ENCODE measurements around the gene PCGF3.

Gene PCGF3

DNA sequence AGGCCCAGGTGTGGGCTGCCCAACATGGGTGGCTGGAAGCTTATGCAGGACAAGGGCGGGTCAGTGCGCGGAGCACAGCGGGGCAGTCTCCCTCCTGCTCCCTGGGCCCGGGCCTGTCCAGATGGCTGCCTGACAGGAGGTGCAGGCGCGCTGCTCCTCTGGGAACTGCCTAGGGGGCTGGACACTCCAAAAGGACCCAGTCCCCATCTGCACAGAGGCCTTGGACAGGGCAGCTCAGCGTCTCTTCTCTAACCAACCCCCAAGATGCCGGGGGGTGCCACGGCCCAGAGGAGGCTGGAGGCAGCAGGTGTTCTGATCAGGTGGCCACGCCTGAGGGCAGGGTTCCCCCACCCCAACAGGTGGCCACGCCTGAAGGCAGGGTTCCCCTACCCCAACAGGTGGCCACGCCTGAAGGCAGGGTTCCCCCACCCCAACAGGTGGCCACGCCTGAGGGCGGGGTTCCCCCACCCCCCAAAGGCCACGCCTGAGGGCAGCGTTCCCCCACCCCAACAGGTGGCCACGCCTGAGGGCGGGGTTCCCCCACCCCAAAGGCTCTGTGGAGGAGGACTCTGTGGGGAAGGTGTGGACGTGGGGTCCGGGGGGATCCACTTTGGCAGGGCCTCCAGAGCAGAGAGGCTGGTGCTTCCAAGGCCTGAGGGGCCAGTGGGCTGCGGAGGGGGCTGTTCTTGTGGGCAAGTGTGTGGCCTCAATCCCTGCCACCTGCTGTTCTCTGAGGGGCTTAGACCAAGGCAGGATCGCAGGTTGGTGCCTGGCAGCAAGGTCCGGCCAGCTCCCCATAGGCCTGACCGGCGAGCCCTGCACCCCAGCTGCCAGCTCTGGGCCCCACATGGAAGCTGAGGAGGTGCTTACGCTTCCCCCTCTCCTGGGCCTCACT, 84.2 kb downstream of the PCGF3 start:
- Histone ChIP-seq H3K4me3 (ENCODE audit: insufficient read depth in 1 of 2, low read depth in 1 of 2, low read length in 2 of 2) (no peak overlapping the region), H4K91ac (ENCODE audit: low read length) (no peak overlapping the region), H4K8ac (ENCODE audit: low read length) (no peak overlapping the region), H3K9ac (ENCODE audit: low read length) (no peak overlapping the region), H2BK5ac (ENCODE audit: low read depth, low read length, poor library complexity, severe bottlenecking) (no peak overlapping the region), H3K23ac (ENCODE audit: low read length in 2 of 2) (no peak overlapping the region), H3K9me3 (ENCODE audit: control insufficient read depth, low read length) (no peaks in the 10 kb centered on the region), H2AK5ac (ENCODE audit: low read length, severe bottlenecking) (no peak overlapping the region), H3K27ac (ENCODE audit: low read length, poor library complexity, severe bottlenecking) (no peak overlapping the region), H3K4me2 (ENCODE audit: low read length, poor library complexity, severe bottlenecking) (no peak overlapping the region), H3K36me3 (ENCODE audit: control insufficient read depth in 1 of 2, insufficient read depth in 2 of 2, low read depth in 1 of 2, low read length in 2 of 2) (peaks cover 0 to 3% of the 10 kb centered on the region in 2 experiments), H2BK12ac (ENCODE audit: low read length in 2 of 2) (no peak overlapping the region), H2BK120ac (ENCODE audit: low read depth, low read length) (no peak overlapping the region), H3K4ac (ENCODE audit: low read depth in 1 of 2, low read length in 2 of 2) (no peak overlapping the region), H3K18ac (ENCODE audit: low read depth in 1 of 2, low read length in 2 of 2) (no peak overlapping the region), H3K14ac (ENCODE audit: low read length in 2 of 2) (no peak overlapping the region), H2AFZ (ENCODE audit: low read depth, low read length) (no peak overlapping the region), H3K4me1 (ENCODE audit: control insufficient read depth, insufficient read depth, low read depth, low read length) (peaks cover 25% of the 10 kb centered on the region), H3K79me1 (replicated peaks; ENCODE audit: low read length, poor library complexity, severe bottlenecking) (no peaks in the 10 kb centered on the region), H2BK15ac (ENCODE audit: low read depth, poor library complexity, severe bottlenecking) (no peak overlapping the region), H3K27me3 (ENCODE audit: control insufficient read depth in 1 of 2, insufficient read depth in 1 of 2, low read length in 2 of 2) (peaks cover 78 to 79% of the 10 kb centered on the region in 2 experiments)
- 91% methylated on average over 25 of the region's 27 CpGs for WGBS
- DNase-seq = no peak

DNA sequence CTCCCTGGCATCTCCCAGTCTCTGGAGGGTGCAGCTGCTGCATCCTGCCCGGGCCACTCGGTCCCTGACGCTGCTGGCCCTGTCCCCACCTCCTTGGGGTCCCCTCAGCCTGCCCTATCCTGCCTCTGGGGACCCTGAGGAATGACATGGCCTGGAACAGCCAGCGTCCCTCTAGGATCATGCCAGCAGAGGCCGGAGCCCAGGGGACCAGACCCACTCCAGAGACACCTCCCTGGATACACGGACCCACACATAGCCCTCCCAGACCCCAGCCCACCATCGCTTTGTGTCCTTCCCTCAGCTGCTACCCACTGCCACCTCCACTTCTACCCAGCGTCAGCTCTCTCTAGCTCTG, 84.8 kb downstream of the PCGF3 start:
- DNase-seq = no peak
- H3K4me2 ChIP-seq (ENCODE audit: low read length, poor library complexity, severe bottlenecking) = no peak overlapping the region
- no peak overlapping the region for H3K14ac ChIP-seq (ENCODE audit: low read length in 2 of 2)
- no peak overlapping the region for H2AFZ ChIP-seq (ENCODE audit: low read depth, low read length)
- WGBS = 79% methylated on average over 8 of the region's 8 CpGs
- no peaks in the 10 kb centered on the region for H3K9me3 ChIP-seq (ENCODE audit: control insufficient read depth, low read length)
- H3K27me3 ChIP-seq (ENCODE audit: control insufficient read depth in 1 of 2, insufficient read depth in 1 of 2, low read length in 2 of 2) = peaks cover 78 to 79% of the 10 kb centered on the region in 2 experiments
- no peak overlapping the region for H2BK120ac ChIP-seq (ENCODE audit: low read depth, low read length)
- no peak overlapping the region for H3K9ac ChIP-seq (ENCODE audit: low read length)
- no peak overlapping the region for H3K23ac ChIP-seq (ENCODE audit: low read length in 2 of 2)
- H3K18ac ChIP-seq (ENCODE audit: low read depth in 1 of 2, low read length in 2 of 2) = no peak overlapping the region
- H3K4me3 ChIP-seq (ENCODE audit: insufficient read depth in 1 of 2, low read depth in 1 of 2, low read length in 2 of 2) = no peak overlapping the region
- H3K36me3 ChIP-seq (ENCODE audit: control insufficient read depth in 1 of 2, insufficient read depth in 2 of 2, low read depth in 1 of 2, low read length in 2 of 2) = peaks cover 0 to 3% of the 10 kb centered on the region in 2 experiments
- H2BK12ac ChIP-seq (ENCODE audit: low read length in 2 of 2) = no peak overlapping the region
- peaks cover 28% of the 10 kb centered on the region for H3K4me1 ChIP-seq (ENCODE audit: control insufficient read depth, insufficient read depth, low read depth, low read length)
- no peak overlapping the region for H4K8ac ChIP-seq (ENCODE audit: low read length)
- no peak overlapping the region for H2BK15ac ChIP-seq (ENCODE audit: low read depth, poor library complexity, severe bottlenecking)
- no peak overlapping the region for H4K91ac ChIP-seq (ENCODE audit: low read length)
- H3K79me1 ChIP-seq (replicated peaks; ENCODE audit: low read length, poor library complexity, severe bottlenecking) = no peaks in the 10 kb centered on the region
- no peak overlapping the region for H3K4ac ChIP-seq (ENCODE audit: low read depth in 1 of 2, low read length in 2 of 2)
- no peak overlapping the region for H3K27ac ChIP-seq (ENCODE audit: low read length, poor library complexity, severe bottlenecking)
- H2BK5ac ChIP-seq (ENCODE audit: low read depth, low read length, poor library complexity, severe bottlenecking) = no peak overlapping the region
- no peak overlapping the region for H2AK5ac ChIP-seq (ENCODE audit: low read length, severe bottlenecking)

DNA sequence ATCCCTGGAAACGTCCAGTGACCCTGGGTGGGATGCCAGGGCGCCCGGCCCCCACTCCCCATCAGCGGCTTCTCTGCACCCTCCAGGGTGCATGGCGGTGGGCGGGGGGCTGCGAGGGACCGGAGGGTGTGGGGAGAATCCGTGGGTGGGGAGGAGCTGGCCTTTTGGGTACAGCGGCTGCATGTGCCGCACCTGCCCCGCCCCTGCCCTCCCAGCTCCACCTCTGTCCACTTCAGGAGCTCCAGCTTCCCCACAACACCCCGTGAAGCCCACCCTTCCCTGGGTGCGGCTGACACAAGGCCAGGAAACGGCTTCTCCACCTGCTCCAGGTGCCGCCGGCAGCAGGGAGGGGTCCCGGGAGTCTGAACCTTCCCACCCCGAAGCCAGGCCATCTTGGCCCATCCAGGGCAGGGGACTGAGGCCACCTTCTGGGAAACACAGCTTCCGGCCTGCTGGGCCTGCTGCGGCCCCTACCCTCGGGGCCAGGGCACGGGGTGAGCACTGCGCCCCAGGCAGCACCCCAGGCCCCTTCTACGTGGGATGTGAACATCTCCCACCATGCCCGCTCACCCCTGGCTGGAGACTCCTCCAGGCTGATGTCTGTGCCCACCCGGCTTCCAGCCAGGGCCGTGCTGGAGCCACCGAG, 85.7 kb downstream of the PCGF3 start:
- no peak overlapping the region for H4K91ac ChIP-seq (ENCODE audit: low read length)
- no peak overlapping the region for H3K4ac ChIP-seq (ENCODE audit: low read depth in 1 of 2, low read length in 2 of 2)
- no peak overlapping the region for H3K4me3 ChIP-seq (ENCODE audit: insufficient read depth in 1 of 2, low read depth in 1 of 2, low read length in 2 of 2)
- H2BK120ac ChIP-seq (ENCODE audit: low read depth, low read length) = no peak overlapping the region
- no peaks in the 10 kb centered on the region for H3K9me3 ChIP-seq (ENCODE audit: control insufficient read depth, low read length)
- no peak overlapping the region for H2AFZ ChIP-seq (ENCODE audit: low read depth, low read length)
- no peak overlapping the region for H3K4me2 ChIP-seq (ENCODE audit: low read length, poor library complexity, severe bottlenecking)
- H3K4me1 ChIP-seq (ENCODE audit: control insufficient read depth, insufficient read depth, low read depth, low read length) = peaks cover 21% of the 10 kb centered on the region
- peaks cover 0 to 3% of the 10 kb centered on the region in 2 experiments for H3K36me3 ChIP-seq (ENCODE audit: control insufficient read depth in 1 of 2, insufficient read depth in 2 of 2, low read depth in 1 of 2, low read length in 2 of 2)
- H3K79me1 ChIP-seq (replicated peaks; ENCODE audit: low read length, poor library complexity, severe bottlenecking) = no peaks in the 10 kb centered on the region
- peaks cover 84 to 86% of the 10 kb centered on the region in 2 experiments for H3K27me3 ChIP-seq (ENCODE audit: control insufficient read depth in 1 of 2, insufficient read depth in 1 of 2, low read length in 2 of 2)
- no peak overlapping the region for H3K27ac ChIP-seq (ENCODE audit: low read length, poor library complexity, severe bottlenecking)
- no peak overlapping the region for H3K18ac ChIP-seq (ENCODE audit: low read depth in 1 of 2, low read length in 2 of 2)
- no peak overlapping the region for H3K23ac ChIP-seq (ENCODE audit: low read length in 2 of 2)
- H4K8ac ChIP-seq (ENCODE audit: low read length) = peak overlapping the region; percentile 37
- WGBS = 87% methylated on average over 27 of the region's 29 CpGs
- no peak for DNase-seq
- no peak overlapping the region for H2BK15ac ChIP-seq (ENCODE audit: low read depth, poor library complexity, severe bottlenecking)
- no peak overlapping the region for H2BK12ac ChIP-seq (ENCODE audit: low read length in 2 of 2)
- H2AK5ac ChIP-seq (ENCODE audit: low read length, severe bottlenecking) = no peak overlapping the region
- H2BK5ac ChIP-seq (ENCODE audit: low read depth, low read length, poor library complexity, severe bottlenecking) = no peak overlapping the region
- H3K9ac ChIP-seq (ENCODE audit: low read length) = no peak overlapping the region
- H3K14ac ChIP-seq (ENCODE audit: low read length in 2 of 2) = no peak overlapping the region

DNA sequence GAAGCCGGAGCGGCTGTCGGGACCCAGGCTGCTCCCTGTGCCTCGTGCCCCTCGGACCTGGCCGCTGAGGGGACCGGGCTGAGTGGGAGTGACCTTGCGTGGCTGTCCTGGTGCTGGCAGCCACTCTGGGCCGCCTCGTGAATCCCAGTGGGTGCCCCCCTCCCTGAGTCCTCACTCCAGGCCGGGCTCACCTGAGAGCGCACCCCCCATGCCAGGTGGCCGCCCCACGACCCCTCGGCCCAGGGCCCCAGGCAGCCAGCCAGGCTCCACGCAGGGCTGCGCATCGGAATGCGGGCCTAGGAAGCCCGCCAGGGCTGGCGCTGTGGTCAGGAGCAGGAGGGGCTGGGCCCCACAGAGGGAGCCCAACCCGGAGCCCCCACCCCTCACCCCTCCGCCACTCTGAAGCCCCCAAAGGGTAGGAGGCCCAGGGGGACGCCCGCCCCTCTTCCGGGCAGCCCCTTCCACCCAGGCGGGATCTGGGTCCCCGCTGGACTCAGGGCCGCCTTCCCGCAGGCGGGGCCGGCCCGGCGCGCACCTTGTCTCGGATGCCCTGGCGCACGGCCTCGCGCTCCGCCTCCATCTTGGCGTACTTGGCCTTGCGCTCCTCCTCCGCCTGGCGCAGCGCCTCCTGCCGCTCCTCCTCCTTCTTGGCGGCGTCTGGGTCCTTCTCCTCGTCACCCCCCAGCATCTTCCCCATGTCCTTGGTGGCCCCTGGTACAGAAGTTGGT, 86.4 kb downstream of the PCGF3 start:
- no peak overlapping the region for H3K18ac ChIP-seq (ENCODE audit: low read depth in 1 of 2, low read length in 2 of 2)
- H3K36me3 ChIP-seq (ENCODE audit: control insufficient read depth in 1 of 2, insufficient read depth in 2 of 2, low read depth in 1 of 2, low read length in 2 of 2) = peaks cover 0 to 3% of the 10 kb centered on the region in 2 experiments
- peaks cover 20% of the 10 kb centered on the region for H3K4me1 ChIP-seq (ENCODE audit: control insufficient read depth, insufficient read depth, low read depth, low read length)
- no peaks in the 10 kb centered on the region for H3K9me3 ChIP-seq (ENCODE audit: control insufficient read depth, low read length)
- no peak overlapping the region for H2AK5ac ChIP-seq (ENCODE audit: low read length, severe bottlenecking)
- H2AFZ ChIP-seq (ENCODE audit: low read depth, low read length) = no peak overlapping the region
- H2BK120ac ChIP-seq (ENCODE audit: low read depth, low read length) = no peak overlapping the region
- H3K27ac ChIP-seq (ENCODE audit: low read length, poor library complexity, severe bottlenecking) = no peak overlapping the region
- no peak overlapping the region for H3K4me3 ChIP-seq (ENCODE audit: insufficient read depth in 1 of 2, low read depth in 1 of 2, low read length in 2 of 2)
- H3K4me2 ChIP-seq (ENCODE audit: low read length, poor library complexity, severe bottlenecking) = no peak overlapping the region
- H3K4ac ChIP-seq (ENCODE audit: low read depth in 1 of 2, low read length in 2 of 2) = no peak overlapping the region
- no peaks in the 10 kb centered on the region for H3K79me1 ChIP-seq (replicated peaks; ENCODE audit: low read length, poor library complexity, severe bottlenecking)
- no peak overlapping the region for H2BK15ac ChIP-seq (ENCODE audit: low read depth, poor library complexity, severe bottlenecking)
- H4K8ac ChIP-seq (ENCODE audit: low read length) = no peak overlapping the region
- no peak overlapping the region for H3K14ac ChIP-seq (ENCODE audit: low read length in 2 of 2)
- H3K23ac ChIP-seq (ENCODE audit: low read length in 2 of 2) = no peak overlapping the region
- DNase-seq = no peak
- 74% methylated on average over 48 of the region's 50 CpGs for WGBS
- H4K91ac ChIP-seq (ENCODE audit: low read length) = no peak overlapping the region
- no peak overlapping the region for H2BK12ac ChIP-seq (ENCODE audit: low read length in 2 of 2)
- no peak overlapping the region for H2BK5ac ChIP-seq (ENCODE audit: low read depth, low read length, poor library complexity, severe bottlenecking)
- peaks cover 84 to 88% of the 10 kb centered on the region in 2 experiments for H3K27me3 ChIP-seq (ENCODE audit: control insufficient read depth in 1 of 2, insufficient read depth in 1 of 2, low read length in 2 of 2)
- no peak overlapping the region for H3K9ac ChIP-seq (ENCODE audit: low read length)

All from mesenchymal stem cell (in vitro differentiated cells and primary cell).